ENCODE measurements around the gene PLA2R1.

DNA sequence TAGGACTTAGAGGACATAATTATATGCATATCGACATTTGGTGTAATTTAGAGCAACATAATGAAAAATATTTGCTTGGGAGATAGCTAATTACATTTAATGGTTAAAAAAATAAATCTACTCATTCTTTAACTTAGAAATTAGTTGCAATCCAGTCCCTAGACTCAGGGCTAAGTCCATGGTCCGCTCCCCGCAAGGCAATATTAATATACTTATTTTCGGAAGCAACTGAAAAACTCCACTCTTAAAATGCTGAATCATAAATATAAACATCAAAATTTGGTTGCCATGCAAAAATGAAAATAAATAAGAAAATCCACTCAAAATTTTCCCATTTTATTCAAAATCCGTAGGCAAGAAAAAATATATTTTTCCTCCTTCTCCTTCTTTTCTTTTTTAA, 164.7 kb downstream of the PLA2R1 start:
- no peak for TF ChIP-seq EZH2phosphoT487 (IDR thresholded peaks at IDR 0.05; ENCODE audit: low read depth)
- TF ChIP-seq CTCF (IDR thresholded peaks at IDR 0.05; ENCODE audit: low read depth, low read length): no peak

Data from OCI-LY3 (cell line).